Keratinocyte (primary cell): ENCODE results near the gene GLI2. TPM values are rescaled to one million over a fixed set of nuclear protein-coding genes. Genes with fewer than 3 reads are reported as not detected.

Experiments
- DNase-seq: peaks from one replicate; pipeline ENCODE4 v3.0.0-alpha.2; 2011; ENCODE audit warnings: low read depth, missing footprints, low spot score
- FAIRE-seq: peaks from 2 replicates; lab custom pipeline; 2011; peaks lifted over from hg19 to GRCh38; lab: Jason Lieb, UNC
- H2AFZ ChIP-seq: 2 replicates; pipeline ENCODE4 v1.6.0; 2012; ENCODE audit warnings: low read length, control low read depth, inconsistent platforms; ENCODE audit not compliant: control insufficient read depth
- H3K27ac ChIP-seq: 2 replicates; pipeline ENCODE4 v1.5.1; 2011; ENCODE audit warnings: low read length; ENCODE audit not compliant: control insufficient read depth, insufficient read depth
- H3K27me3 ChIP-seq: 3 replicates; pipeline ENCODE4 v1.6.0; 2011; ENCODE audit warnings: low read length; ENCODE audit not compliant: control insufficient read depth, insufficient read depth; ENCODE audit errors: extremely low read depth
- H3K36me3 ChIP-seq, 2 experiments: 2 replicates in 1 of 2; 3 replicates in 1 of 2; pipeline ENCODE4 v1.5.1; 2011; ENCODE audit warnings: low read length in 2 of 2, mild to moderate bottlenecking in 1 of 2; ENCODE audit not compliant: control insufficient read depth in 2 of 2, insufficient read depth in 2 of 2; ENCODE audit errors: extremely low read depth in 1 of 2
- H3K4me1 ChIP-seq: 3 replicates; pipeline ENCODE4 v1.5.1; 2011; ENCODE audit warnings: low read length; ENCODE audit not compliant: control insufficient read depth, insufficient read depth; ENCODE audit errors: extremely low read depth
- H3K4me2 ChIP-seq: 3 replicates; pipeline ENCODE4 v1.6.0; 2011; ENCODE audit warnings: low read depth, low read length; ENCODE audit not compliant: control insufficient read depth, insufficient read depth; ENCODE audit errors: extremely low read depth
- H3K4me3 ChIP-seq, 3 experiments: fragments of 200-600 bp in 1 of 3; sonication (generic) in 1 of 3; 2 replicates in 2 of 3; 3 replicates in 1 of 3; pipeline ENCODE4 v1.5.1; 2011 to 2016; ENCODE audit warnings: low read length in 3 of 3, mild to moderate bottlenecking in 3 of 3, control low read depth in 2 of 3, inconsistent platforms in 1 of 3, low read depth in 1 of 3, mixed read lengths in 1 of 3, mixed run types in 1 of 3, moderate library complexity in 1 of 3; ENCODE audit not compliant: control insufficient read depth in 2 of 3, insufficient read depth in 2 of 3; ENCODE audit errors: extremely low read depth in 1 of 3
- H3K79me2 ChIP-seq: 2 replicates; pipeline ENCODE4 v1.6.0; 2012; ENCODE audit warnings: low read length; ENCODE audit not compliant: control insufficient read depth, insufficient read depth
- H3K9ac ChIP-seq: 3 replicates; pipeline ENCODE4 v1.6.0; 2011; ENCODE audit warnings: low read length; ENCODE audit not compliant: control insufficient read depth, insufficient read depth; ENCODE audit errors: extremely low read depth
- H3K9me1 ChIP-seq: 3 replicates; pipeline ENCODE4 v1.6.0; 2011; ENCODE audit warnings: low read length; ENCODE audit not compliant: control insufficient read depth, insufficient read depth; ENCODE audit errors: extremely low read depth
- H3K9me3 ChIP-seq: 2 replicates; pipeline ENCODE4 v1.5.1; 2012; ENCODE audit warnings: low read depth, low read length; ENCODE audit not compliant: control insufficient read depth
- H4K20me1 ChIP-seq: 3 replicates; pipeline ENCODE4 v1.6.0; 2011; ENCODE audit warnings: low read length; ENCODE audit not compliant: control insufficient read depth, insufficient read depth; ENCODE audit errors: extremely low read depth
- CTCF ChIP-seq, 3 experiments: IDR thresholded peaks in 1 of 3; conservative IDR thresholded peaks in 1 of 3; optimal IDR thresholded peaks in 1 of 3; 2 replicates in 2 of 3; 3 replicates in 1 of 3; pipeline versions ENCODE3 to v1.5.1; 2011; ENCODE audit warnings: low read length in 3 of 3, mild to moderate bottlenecking in 3 of 3, moderate library complexity in 2 of 3, control low read depth in 1 of 3, inconsistent platforms in 1 of 3; ENCODE audit not compliant: insufficient read depth in 2 of 3; ENCODE audit errors: extremely low read depth in 1 of 3
- EZH2 ChIP-seq: IDR thresholded peaks from one replicate; pipeline ENCODE4 v1.6.1; 2012; ENCODE audit warnings: inconsistent platforms, mild to moderate bottlenecking, low read length, moderate library complexity
- dilution Hi-C: fragments of 300-500 bp; cut with MboI; formaldehyde crosslinking; loops from one replicate; pipeline ENCODE4 v1.7.0; 2020; ENCODE audit warnings: low sequenced_read_pairs; ENCODE audit not compliant: extremely low pct_ligation_motif_present
- polyA plus RNA-seq, 5 experiments: library from polyadenylated mRNA; depleted of rRNA in 3 of 5; stranded (reverse) in 3 of 5; stranded (forward) in 1 of 5; unstranded in 1 of 5; fragments of >200 nt; gene quantifications; 1 replicate in 1 of 5; 2 replicates in 3 of 5; 3 replicates in 1 of 5; pipeline versions ENCODE4 v1.2.1 to v1.2.3, GENCODE V29; 2011 to 2012; ENCODE audit warnings: missing spikeins in 2 of 5, low read depth in 1 of 5, low replicate concordance in 1 of 5

Gene GLI2
- polyA plus RNA-seq, 1 donor (not counting 4 experiments of a cell fraction or from before 2014, with no cell fraction given): 0.04 TPM

GRCh38 chr2:120692691-120693090 is 43.0 kb upstream of the GLI2 start:
- DNase-seq (no peak), FAIRE-seq (no peak)
- Histone ChIP-seq H3K27me3 (peaks cover 22% of the 10 kb centered on the region), H4K20me1 (no peaks in the 10 kb centered on the region), H3K36me3 (no peaks in the 10 kb centered on the region), H3K9me1 (no peaks in the 10 kb centered on the region), H3K9me3 (no peaks in the 10 kb centered on the region), H3K27ac (no peak overlapping the region), H2AFZ (no peak overlapping the region), H3K79me2 (no peaks in the 10 kb centered on the region), H3K4me3 (no peak overlapping the region), H3K4me1 (no peaks in the 10 kb centered on the region), H3K9ac (no peak overlapping the region), H3K4me2 (no peak overlapping the region)
- dilution Hi-C loops: no loop called here
- TF ChIP-seq EZH2 (no peak), CTCF (optimal IDR thresholded peaks at IDR 0.05 in 1 of 3, IDR thresholded peaks at IDR 0.05 in 1 of 3, conservative IDR thresholded peaks at IDR 0.05 in 1 of 3; ENCODE audit: extremely low read depth in 1 of 3, insufficient read depth in 2 of 3, low read length in 3 of 3) (no peak)

GRCh38 chr2:120693121-120693520 is 42.5 kb upstream of the GLI2 start:
- no peaks in the 10 kb centered on the region for H3K9me3 ChIP-seq
- H3K9me1 ChIP-seq: no peaks in the 10 kb centered on the region
- TF ChIP-seq EZH2 (no peak), CTCF (optimal IDR thresholded peaks at IDR 0.05 in 1 of 3, IDR thresholded peaks at IDR 0.05 in 1 of 3, conservative IDR thresholded peaks at IDR 0.05 in 1 of 3; ENCODE audit: extremely low read depth in 1 of 3, insufficient read depth in 2 of 3, low read length in 3 of 3) (no peak)
- H3K27me3 ChIP-seq: peaks cover 22% of the 10 kb centered on the region
- H4K20me1 ChIP-seq: no peaks in the 10 kb centered on the region
- FAIRE-seq (no peak), DNase-seq (no peak)
- H3K4me1 ChIP-seq: no peaks in the 10 kb centered on the region
- no peak overlapping the region for H3K9ac ChIP-seq
- H3K27ac ChIP-seq: no peak overlapping the region
- no peaks in the 10 kb centered on the region for H3K36me3 ChIP-seq
- no peak overlapping the region for H2AFZ ChIP-seq
- dilution Hi-C loops: no loop called here
- H3K79me2 ChIP-seq: no peaks in the 10 kb centered on the region
- no peak overlapping the region for H3K4me3 ChIP-seq
- H3K4me2 ChIP-seq: no peak overlapping the region
